Testis (tissue), 3 donors: Measurements from ENCODE around the gene SELENOS. TPM values are rescaled to one million over a fixed set of nuclear protein-coding genes. Genes with fewer than 3 reads are reported as not detected.

Source experiments
- DNase-seq: peaks from one replicate; pipeline ENCODE4 v3.0.0-alpha.2; 2019
- H3K27ac ChIP-seq, 2 donors: fragments of 200-600 bp; sonication (generic); one replicate each; pipeline ENCODE4 v1.5.1; 2019
- H3K27me3 ChIP-seq: fragments of 200-600 bp; sonication (generic); one replicate; pipeline ENCODE4 v1.5.1; 2019
- H3K36me3 ChIP-seq: fragments of 200-600 bp; sonication (generic); one replicate; pipeline ENCODE4 v1.5.1; 2017; ENCODE audit warnings: low read depth; ENCODE audit errors: missing control alignments
- H3K4me1 ChIP-seq: fragments of 200-600 bp; sonication (generic); one replicate; pipeline ENCODE4 v1.5.1; 2019
- H3K4me3 ChIP-seq, 2 donors: fragments of 200-600 bp; sonication (generic); one replicate each; pipeline ENCODE4 v1.5.1; 2017 to 2019
- H3K9me3 ChIP-seq: fragments of 200-600 bp; sonication (generic); one replicate; pipeline ENCODE4 v1.5.1; 2017
- POLR2A ChIP-seq: fragments of 450-650 bp; IDR thresholded peaks from one replicate; pipeline ENCODE4 v1.6.1; 2017; ENCODE audit warnings: antibody characterized with exemption, mild to moderate bottlenecking, moderate library complexity
- WGBS, 2 donors: methylation state at CpG; one replicate each; pipeline ENCODE4 v1.1.5; 2018; 5-methylcytosine and 5-hydroxymethylcytosine counted together
- intact Hi-C: fragments of 100-400 bp; cut with DNase I; formaldehyde crosslinking; loops from one replicate; pipeline ENCODE4 v1.15.1; 2023; ENCODE audit warnings: low total_unique reads
- polyA plus RNA-seq: library from polyadenylated mRNA; stranded (reverse); fragments of 350-450 nt; fragmentation: Illumina TruSeq; extraction: RNeasy Lipid Tissue Mini Kit (QIAGEN cat#74804); gene quantifications from one replicate; pipeline ENCODE4 v1.2.3, GENCODE V29; 2014; ENCODE audit warnings: low read depth, low replicate concordance; ENCODE audit not compliant: insufficient read depth
- total RNA-seq, 2 donors: library from RNA; depleted of rRNA; stranded (reverse); fragments of >200 nt; gene quantifications; one replicate each; pipeline ENCODE4 v1.2.3, GENCODE V29; 2016
- TF ChIP-seq, protein P1 (sequence below), 3 experiments: fragments of 450-650 bp in 2 of 3; fragments of 200-600 bp in 1 of 3; sonication (generic) in 1 of 3; IDR thresholded peaks; one replicate each; pipeline ENCODE4 v1.5.1; 2016 to 2019; ENCODE audit warnings: antibody characterized with exemption in 3 of 3, mild to moderate bottlenecking in 2 of 3, moderate library complexity in 1 of 3

The SELENOS gene
- total and polyA plus RNA-seq, 3 donors from 2014 or later: 128 to 178 (median 134) TPM

DNA sequence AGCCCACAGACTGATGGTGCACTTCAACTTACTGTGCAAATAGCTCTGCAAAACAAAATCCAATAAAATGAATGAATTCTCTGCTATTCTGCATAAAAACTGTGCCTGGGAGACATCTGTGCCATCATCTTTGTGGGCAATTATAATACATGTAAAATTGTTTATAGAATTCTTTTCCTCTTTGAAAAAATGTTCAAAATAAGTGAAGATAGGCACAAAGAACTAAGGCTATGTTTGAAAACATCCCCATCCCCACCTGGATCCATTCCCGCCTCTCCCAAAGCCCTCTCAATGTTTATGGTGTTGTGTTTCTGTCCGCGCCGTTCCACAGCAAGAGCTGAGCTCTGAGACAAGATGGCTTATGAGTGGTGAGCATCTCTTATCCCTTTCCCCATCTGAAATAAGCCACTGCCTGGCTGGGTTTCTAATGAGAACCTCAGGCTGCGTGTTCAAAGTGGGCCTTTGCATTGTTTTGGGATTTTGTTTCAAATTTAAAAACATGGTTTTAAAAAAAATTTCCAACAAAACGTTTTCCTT is 40.1 kb upstream of the SELENOS start:
- Histone ChIP-seq H3K4me3 (no peak overlapping the region), H3K36me3 (no peaks in the 10 kb centered on the region), H3K4me1 (peaks cover 4% of the 10 kb centered on the region), H3K27me3 (no peaks in the 10 kb centered on the region), H3K27ac (no peak overlapping the region), H3K9me3 (no peaks in the 10 kb centered on the region)
- 92 to 93% methylated on average over 6 of the region's 6 CpGs for WGBS, 2 donors
- TF ChIP-seq POLR2A: no peak
- TF ChIP-seq, protein P1, sequence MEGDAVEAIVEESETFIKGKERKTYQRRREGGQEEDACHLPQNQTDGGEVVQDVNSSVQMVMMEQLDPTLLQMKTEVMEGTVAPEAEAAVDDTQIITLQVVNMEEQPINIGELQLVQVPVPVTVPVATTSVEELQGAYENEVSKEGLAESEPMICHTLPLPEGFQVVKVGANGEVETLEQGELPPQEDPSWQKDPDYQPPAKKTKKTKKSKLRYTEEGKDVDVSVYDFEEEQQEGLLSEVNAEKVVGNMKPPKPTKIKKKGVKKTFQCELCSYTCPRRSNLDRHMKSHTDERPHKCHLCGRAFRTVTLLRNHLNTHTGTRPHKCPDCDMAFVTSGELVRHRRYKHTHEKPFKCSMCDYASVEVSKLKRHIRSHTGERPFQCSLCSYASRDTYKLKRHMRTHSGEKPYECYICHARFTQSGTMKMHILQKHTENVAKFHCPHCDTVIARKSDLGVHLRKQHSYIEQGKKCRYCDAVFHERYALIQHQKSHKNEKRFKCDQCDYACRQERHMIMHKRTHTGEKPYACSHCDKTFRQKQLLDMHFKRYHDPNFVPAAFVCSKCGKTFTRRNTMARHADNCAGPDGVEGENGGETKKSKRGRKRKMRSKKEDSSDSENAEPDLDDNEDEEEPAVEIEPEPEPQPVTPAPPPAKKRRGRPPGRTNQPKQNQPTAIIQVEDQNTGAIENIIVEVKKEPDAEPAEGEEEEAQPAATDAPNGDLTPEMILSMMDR (IDR thresholded peaks at IDR 0.05): no peak
- no peak for DNase-seq
- intact Hi-C loops: no loop called here

DNA sequence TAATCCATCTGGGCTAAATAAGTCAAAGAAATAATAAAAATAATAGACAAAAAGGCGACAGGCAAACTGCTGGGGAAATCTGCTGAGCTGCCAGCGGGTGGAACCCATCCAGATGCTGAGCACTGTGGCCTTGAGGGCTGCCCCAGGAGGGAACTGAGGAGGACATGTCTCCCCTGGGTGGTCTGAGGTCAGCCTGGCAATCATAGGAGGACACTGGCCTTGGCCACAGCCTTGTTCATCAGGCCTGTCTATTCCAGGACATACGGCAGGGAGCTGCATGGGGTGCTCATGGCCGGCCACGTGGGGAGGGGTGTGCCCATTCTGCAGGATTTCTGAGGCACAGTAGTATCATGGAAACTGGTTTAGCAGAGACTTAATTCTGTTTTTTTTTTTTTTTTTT is 39.2 kb upstream of the SELENOS start:
- peak; percentile 41 for DNase-seq
- no peak overlapping the region for H3K27ac ChIP-seq
- peaks cover 4% of the 10 kb centered on the region for H3K4me1 ChIP-seq
- H3K36me3 ChIP-seq: no peaks in the 10 kb centered on the region
- H3K4me3 ChIP-seq: no peak overlapping the region
- no peaks in the 10 kb centered on the region for H3K9me3 ChIP-seq
- intact Hi-C loops: no loop called here
- TF ChIP-seq, protein P1 (IDR thresholded peaks at IDR 0.05): no peak
- no peak for TF ChIP-seq POLR2A
- 27 to 48% methylated on average over 5 of the region's 5 CpGs for WGBS, 2 donors
- H3K27me3 ChIP-seq: no peaks in the 10 kb centered on the region

DNA sequence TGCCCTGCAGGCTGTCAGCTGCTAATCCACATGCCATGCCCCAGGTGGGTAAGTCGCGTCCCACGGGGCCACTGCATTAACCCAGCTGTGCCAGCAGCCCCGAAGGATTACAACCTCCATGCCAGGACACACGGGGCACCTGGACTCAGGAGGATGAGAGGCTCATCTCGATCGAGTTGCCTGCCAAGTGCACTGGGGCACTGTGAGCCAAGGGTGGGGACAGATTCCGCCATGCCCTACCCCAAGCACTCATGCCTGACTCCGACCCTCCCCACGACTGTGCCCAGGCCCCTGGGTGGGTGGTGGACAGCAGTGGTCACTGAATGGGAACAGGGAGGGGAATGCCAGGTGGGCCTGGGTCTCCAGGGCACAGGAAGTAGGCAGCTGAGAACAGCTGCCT is 38.5 kb upstream of the SELENOS start:
- 90 to 94% methylated on average over 2 to 10 of the region's 10 CpGs for WGBS, 2 donors
- intact Hi-C loops: no loop called here
- Histone ChIP-seq H3K27me3 (no peaks in the 10 kb centered on the region), H3K27ac (no peak overlapping the region), H3K9me3 (no peaks in the 10 kb centered on the region), H3K4me3 (no peak overlapping the region), H3K4me1 (peaks cover 4% of the 10 kb centered on the region), H3K36me3 (no peaks in the 10 kb centered on the region)
- DNase-seq: no peak
- TF ChIP-seq, protein P1 (IDR thresholded peaks at IDR 0.05): no peak
- TF ChIP-seq POLR2A: no peak

DNA sequence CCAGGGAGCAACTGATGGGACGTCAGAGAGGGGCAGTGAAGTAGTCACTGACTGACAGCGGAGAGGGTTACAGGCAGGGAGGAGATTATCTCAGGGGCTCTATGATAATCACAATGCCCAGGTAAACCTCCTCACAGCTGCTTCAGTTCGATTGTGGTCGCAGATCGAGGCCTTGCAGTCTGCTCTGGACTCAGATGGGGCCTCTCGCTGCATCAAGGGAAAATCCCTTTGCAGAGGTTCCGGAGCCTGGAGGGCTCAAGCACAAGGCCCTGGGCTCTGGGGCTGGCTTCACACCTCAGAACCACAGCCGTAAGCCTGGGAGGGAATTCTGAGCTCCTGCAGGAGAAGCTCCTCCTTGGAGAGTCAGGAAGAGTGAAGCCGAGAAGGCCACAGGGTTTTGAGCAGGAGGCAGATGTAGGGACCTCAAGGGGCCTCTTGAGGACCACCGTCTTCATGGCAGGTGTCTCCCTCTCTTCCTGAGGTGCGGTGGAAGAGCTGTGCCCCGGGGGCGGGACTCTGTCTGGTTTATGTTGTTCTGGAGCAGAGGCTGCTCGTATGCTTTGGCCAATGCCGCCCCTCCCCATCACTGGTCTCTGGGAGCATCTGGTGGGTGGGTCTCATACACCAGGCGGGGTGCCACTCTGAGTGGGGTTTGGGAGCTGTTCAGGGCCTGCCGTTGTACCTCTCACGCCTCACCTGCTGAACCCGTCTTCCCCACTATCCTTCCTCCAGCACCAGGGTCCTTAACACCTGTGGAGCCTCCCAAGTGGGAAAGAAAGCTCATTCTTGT is 37.2 kb upstream of the SELENOS start:
- Histone ChIP-seq H3K27me3 (no peaks in the 10 kb centered on the region), H3K4me3 (no peak overlapping the region), H3K9me3 (no peaks in the 10 kb centered on the region), H3K36me3 (no peaks in the 10 kb centered on the region), H3K4me1 (peaks cover 4% of the 10 kb centered on the region), H3K27ac (no peak overlapping the region)
- intact Hi-C loops: no loop called here
- 90 to 92% methylated on average over 14 to 19 of the region's 19 CpGs for WGBS, 2 donors
- no peak for DNase-seq
- TF ChIP-seq, protein P1 (IDR thresholded peaks at IDR 0.05): no peak
- TF ChIP-seq POLR2A: no peak
